Ectodermal cell (in vitro differentiated cells): Measurements from ENCODE around the gene TOR2A.

Experiments
- H3K27ac ChIP-seq: 2 replicates; pipeline ENCODE4 v1.7.0; 2013; ENCODE audit warnings: mild to moderate bottlenecking, low read depth, low read length; ENCODE audit not compliant: insufficient read depth, poor library complexity, severe bottlenecking
- H3K27me3 ChIP-seq: 2 replicates; pipeline ENCODE4 v1.7.0; 2013; ENCODE audit warnings: mild to moderate bottlenecking, low read length; ENCODE audit not compliant: insufficient read depth, control insufficient read depth, poor library complexity, severe bottlenecking
- H3K36me3 ChIP-seq: one replicate; pipeline ENCODE4 v1.7.0; 2013; ENCODE audit warnings: low read length; ENCODE audit not compliant: control insufficient read depth, insufficient read depth
- H3K4me1 ChIP-seq: one replicate; pipeline ENCODE4 v1.7.0; 2013; ENCODE audit warnings: low read length; ENCODE audit not compliant: control insufficient read depth, insufficient read depth
- H3K4me3 ChIP-seq: 2 replicates; pipeline ENCODE4 v1.7.0; 2013; ENCODE audit warnings: low read depth, low read length, control low read depth; ENCODE audit not compliant: insufficient read depth
- H3K9me3 ChIP-seq: 2 replicates; pipeline ENCODE4 v1.7.0; 2013; ENCODE audit warnings: mild to moderate bottlenecking, low read length, moderate library complexity; ENCODE audit not compliant: control insufficient read depth
- WGBS, 2 experiments: methylation state at CpG; one replicate each; pipeline ENCODE4 v1.1.7; 2013; ENCODE audit warnings: missing lambda C conversion rate in 2 of 2; 5-methylcytosine and 5-hydroxymethylcytosine counted together

The TOR2A gene

GRCh38 chr9:127776924-127777289 lies 41.8 kb upstream of the TOR2A start:
- no peaks in the 10 kb centered on the region for H3K9me3 ChIP-seq
- H3K4me1 ChIP-seq: peaks cover 17% of the 10 kb centered on the region
- no peak overlapping the region for H3K27ac ChIP-seq
- H3K4me3 ChIP-seq: no peak overlapping the region
- H3K27me3 ChIP-seq: no peaks in the 10 kb centered on the region
- H3K36me3 ChIP-seq: no peaks in the 10 kb centered on the region
- WGBS, 2 experiments: 83 to 87% methylated on average over 5 of the region's 5 CpGs

- H3K27me3 ChIP-seq: no peaks in the 10 kb centered on the region
- no peaks in the 10 kb centered on the region for H3K36me3 ChIP-seq
- no peak overlapping the region for H3K4me3 ChIP-seq
- H3K4me1 ChIP-seq: peaks cover 19% of the 10 kb centered on the region
- H3K27ac ChIP-seq: no peak overlapping the region
- 74% methylated on average over 15 of the region's 15 CpGs for WGBS, 2 experiments
- H3K9me3 ChIP-seq: no peaks in the 10 kb centered on the region
These were observed 41.3 kb upstream of the TOR2A start for GRCh38 chr9:127776195-127776923.

GRCh38 chr9:127773981-127774380 lies 38.9 kb upstream of the TOR2A start:
- no peaks in the 10 kb centered on the region for H3K36me3 ChIP-seq
- H3K4me1 ChIP-seq: peaks cover 29% of the 10 kb centered on the region
- H3K27me3 ChIP-seq: peaks cover 7% of the 10 kb centered on the region
- WGBS, 2 experiments: 91 to 95% methylated on average over 10 of the region's 10 CpGs
- no peak overlapping the region for H3K27ac ChIP-seq
- H3K4me3 ChIP-seq: no peak overlapping the region
- H3K9me3 ChIP-seq: no peaks in the 10 kb centered on the region

DNA sequence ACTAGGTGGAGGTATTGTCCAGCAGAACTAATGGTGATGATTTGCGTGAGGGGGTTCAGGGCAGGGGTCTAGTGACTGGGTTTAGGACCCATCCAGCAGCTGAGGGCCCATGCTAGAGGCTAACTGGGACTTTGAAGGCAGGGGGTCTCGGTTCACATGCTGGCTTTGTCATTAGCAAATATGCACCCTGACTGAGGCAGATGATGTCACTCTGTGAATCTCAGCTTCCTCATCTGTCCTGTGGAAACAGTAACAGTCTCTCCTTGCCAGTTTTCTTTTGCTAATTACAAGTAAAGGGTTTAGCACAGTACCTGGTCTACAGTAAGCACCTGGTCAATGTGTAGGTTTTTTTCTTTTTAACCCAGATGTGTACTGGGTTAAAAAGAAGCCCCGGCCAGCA lies 38.2 kb upstream of the TOR2A start:
- Histone ChIP-seq H3K4me3 (no peak overlapping the region), H3K9me3 (no peaks in the 10 kb centered on the region), H3K27me3 (peaks cover 7% of the 10 kb centered on the region), H3K4me1 (peaks cover 22% of the 10 kb centered on the region), H3K27ac (no peak overlapping the region), H3K36me3 (no peaks in the 10 kb centered on the region)
- 85 to 87% methylated on average over 3 of the region's 3 CpGs for WGBS, 2 experiments

DNA sequence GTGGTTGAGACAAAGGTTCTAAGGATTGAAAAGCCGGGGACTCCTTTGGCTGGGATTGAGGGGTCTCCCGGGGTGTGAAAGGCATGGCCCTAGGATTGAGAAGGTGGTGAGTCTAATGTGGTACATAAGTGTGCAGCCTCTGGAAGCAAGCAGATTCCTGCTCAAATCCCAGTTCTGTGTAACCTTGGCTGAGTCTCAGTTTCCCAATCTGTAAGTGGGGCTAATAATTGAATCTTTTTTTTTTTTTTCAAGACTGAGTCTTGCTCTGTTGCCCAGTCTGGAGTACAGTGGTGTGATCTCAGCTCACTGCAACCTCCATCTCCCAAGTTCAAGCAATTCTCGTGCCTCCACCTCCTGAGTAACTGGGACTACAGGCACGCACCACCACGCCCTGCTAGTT lies 37.5 kb upstream of the TOR2A start:
- WGBS, 2 experiments: 91 to 92% methylated on average over 5 of the region's 5 CpGs
- H3K27ac ChIP-seq: no peak overlapping the region
- H3K9me3 ChIP-seq: no peaks in the 10 kb centered on the region
- peaks cover 7% of the 10 kb centered on the region for H3K27me3 ChIP-seq
- H3K36me3 ChIP-seq: no peaks in the 10 kb centered on the region
- H3K4me1 ChIP-seq: peaks cover 21% of the 10 kb centered on the region
- no peak overlapping the region for H3K4me3 ChIP-seq

DNA sequence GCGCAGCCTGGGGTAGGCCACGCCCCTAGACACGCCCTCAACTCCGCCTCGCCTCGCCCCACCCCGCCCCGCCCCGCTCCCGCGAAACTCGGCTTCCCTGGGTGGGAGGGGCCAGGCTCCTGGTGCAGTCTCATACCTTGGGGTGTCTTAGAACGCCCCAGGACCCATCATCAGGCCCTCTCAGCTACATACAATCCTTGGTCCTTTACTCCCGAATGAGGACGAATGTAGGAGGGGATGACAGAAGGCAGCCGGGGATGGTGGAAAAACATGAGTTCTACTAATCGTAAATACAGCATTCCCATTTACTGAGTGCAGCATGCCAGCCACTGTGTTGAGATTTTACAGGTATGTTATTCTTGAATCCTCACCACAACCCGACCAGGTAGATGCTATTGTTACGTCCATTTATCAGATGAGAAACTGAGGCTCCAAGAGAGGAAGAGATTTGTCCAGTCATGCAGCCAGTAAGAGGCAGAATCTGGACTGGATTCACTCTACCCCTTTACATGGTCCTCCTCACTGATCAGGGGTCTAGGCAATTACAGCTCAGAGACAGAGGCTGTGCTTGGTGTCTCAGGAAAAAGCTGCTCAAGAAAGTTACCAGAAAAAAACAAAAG lies 36.6 kb upstream of the TOR2A start:
- Histone ChIP-seq H3K27ac (no peak overlapping the region), H3K27me3 (peaks cover 7% of the 10 kb centered on the region), H3K36me3 (no peaks in the 10 kb centered on the region), H3K4me1 (peaks cover 21% of the 10 kb centered on the region), H3K9me3 (no peaks in the 10 kb centered on the region), H3K4me3 (no peak overlapping the region)
- 9 to 10% methylated on average over 19 of the region's 19 CpGs for WGBS, 2 experiments

DNA sequence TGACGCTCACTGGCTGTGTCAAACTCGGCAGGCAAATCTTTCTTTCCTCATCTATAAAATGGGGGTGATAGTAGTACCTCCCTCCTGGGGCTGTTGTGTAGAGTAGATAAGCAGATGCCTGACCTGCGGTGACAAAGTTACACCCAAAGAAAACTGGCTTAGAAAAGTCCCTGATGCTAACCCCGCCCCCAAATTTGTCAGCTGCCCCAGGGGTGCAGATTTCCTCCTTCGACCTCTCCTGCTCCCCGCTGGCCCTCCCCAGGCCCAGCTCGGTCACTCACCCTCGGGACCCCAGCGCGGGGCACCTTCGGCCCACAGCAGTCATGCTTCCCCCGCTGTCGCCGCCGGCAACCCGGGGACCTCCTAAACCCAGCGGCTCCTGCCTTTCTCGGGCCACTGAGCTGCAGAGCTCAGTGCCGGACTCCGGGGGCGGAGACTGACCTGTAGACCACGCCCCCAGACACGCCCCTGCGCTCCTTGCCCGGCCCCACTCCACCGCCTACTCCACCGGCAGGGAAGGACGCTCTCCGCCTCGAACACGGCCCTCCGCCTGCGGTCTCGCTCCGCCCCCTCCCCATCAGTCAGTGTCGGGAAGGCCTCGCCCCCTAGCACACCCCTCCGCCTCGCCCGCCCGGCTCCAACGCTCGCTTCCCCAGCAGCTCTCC lies 35.9 kb upstream of the TOR2A start:
- no peaks in the 10 kb centered on the region for H3K9me3 ChIP-seq

DNA sequence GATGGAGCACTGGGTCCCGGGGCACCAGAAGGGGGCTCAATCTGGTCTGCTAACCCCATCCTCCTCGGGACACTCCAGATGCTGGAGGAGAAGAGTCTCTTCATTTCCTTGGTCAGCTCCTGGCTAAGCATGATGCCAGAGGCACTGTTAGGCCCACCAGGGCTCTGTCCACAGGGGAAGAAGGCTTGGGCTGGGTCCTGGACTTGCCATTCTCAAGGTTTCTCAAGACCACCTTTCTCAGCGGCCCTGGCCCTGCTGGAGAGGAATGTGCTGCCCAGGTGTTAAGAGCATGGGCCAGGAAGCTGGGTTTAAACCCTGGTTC lies 35.5 kb upstream of the TOR2A start:
- Histone ChIP-seq H3K27ac (no peak overlapping the region), H3K27me3 (peaks cover 7% of the 10 kb centered on the region), H3K36me3 (no peaks in the 10 kb centered on the region), H3K4me3 (peak overlapping the region; percentile 39), H3K4me1 (peaks cover 17% of the 10 kb centered on the region), H3K9me3 (no peaks in the 10 kb centered on the region)
- 59 to 65% methylated on average over 3 of the region's 3 CpGs for WGBS, 2 experiments

More for the DNA sequence above, 35.9 kb upstream of the TOR2A start:
- H3K4me3 ChIP-seq: peak overlapping the region; percentile 39
- H3K27ac ChIP-seq: no peak overlapping the region
- peaks cover 7% of the 10 kb centered on the region for H3K27me3 ChIP-seq
- no peaks in the 10 kb centered on the region for H3K36me3 ChIP-seq
- H3K4me1 ChIP-seq: peaks cover 17% of the 10 kb centered on the region
- 3% methylated on average over 43 of the region's 43 CpGs for whole genome bisulfite sequencing, 2 experiments

DNA sequence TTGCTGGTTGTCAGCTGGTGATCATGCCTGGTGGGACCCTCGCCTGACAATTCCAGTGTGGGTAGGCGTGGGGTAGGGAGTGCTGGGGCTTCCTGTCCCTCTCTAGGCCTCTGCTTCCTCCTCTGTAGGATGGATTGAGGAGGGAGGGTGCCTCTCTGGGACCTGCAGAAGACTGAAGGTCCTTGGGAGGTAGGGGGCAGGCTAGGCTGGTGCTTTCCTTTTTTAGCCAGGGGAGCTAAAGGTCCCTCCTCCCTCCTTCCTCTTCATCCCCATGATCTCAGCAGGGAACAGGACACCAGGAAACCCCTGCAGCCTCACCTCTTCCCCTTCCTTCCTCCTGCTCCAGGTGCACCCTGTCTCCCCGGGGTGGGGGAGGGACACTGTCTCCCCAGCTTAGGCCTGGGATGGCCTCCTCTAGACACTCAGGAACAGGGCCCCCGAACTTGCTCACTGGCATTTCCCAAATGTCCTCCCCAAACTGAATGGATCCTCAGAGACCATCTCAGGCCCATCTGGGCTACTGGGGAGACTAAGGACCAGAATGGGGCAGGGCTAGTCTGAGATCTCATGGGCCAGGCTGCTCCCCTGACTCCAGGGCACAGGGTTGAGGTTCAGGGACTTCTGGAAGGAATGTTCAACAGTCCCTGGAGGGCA lies 35.0 kb upstream of the TOR2A start:
- Histone ChIP-seq H3K4me1 (peaks cover 17% of the 10 kb centered on the region), H3K27ac (no peak overlapping the region), H3K36me3 (no peaks in the 10 kb centered on the region), H3K9me3 (no peaks in the 10 kb centered on the region), H3K4me3 (no peak overlapping the region), H3K27me3 (peaks cover 7% of the 10 kb centered on the region)
- WGBS, 2 experiments: 85 to 88% methylated on average over 4 of the region's 4 CpGs

DNA sequence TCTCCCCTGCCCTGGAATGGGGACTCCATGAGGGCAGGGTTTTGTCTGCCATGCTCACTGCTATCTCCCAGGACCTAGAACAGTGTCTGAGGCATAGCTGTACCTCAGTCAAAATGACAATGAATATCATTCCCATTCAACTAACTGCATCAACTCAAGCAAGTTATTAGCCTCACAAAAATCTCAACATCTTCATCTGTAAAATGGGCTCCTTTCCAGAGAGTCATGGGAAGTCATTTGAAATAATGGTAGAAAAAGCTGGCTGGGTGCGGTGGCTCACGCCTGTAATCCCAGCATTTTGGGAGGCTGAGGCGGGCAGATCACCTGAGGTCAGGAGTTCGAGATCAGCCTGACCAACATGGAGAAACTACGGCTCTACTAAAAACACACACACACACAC lies 34.0 kb upstream of the TOR2A start:
- no peak overlapping the region for H3K4me3 ChIP-seq
- peaks cover 17% of the 10 kb centered on the region for H3K4me1 ChIP-seq
- H3K9me3 ChIP-seq: no peaks in the 10 kb centered on the region
- H3K27ac ChIP-seq: no peak overlapping the region
- no peaks in the 10 kb centered on the region for H3K36me3 ChIP-seq
- H3K27me3 ChIP-seq: peaks cover 7% of the 10 kb centered on the region
- WGBS, 2 experiments: 94 to 96% methylated on average over 5 of the region's 5 CpGs
